B cell (primary cell): ENCODE measurements around the gene CBX7.

Experiments used
- EZH2 ChIP-seq: IDR thresholded peaks from 2 replicates; pipeline ENCODE4 v1.6.1; 2012; ENCODE audit warnings: borderline replicate concordance, low read depth, mild to moderate bottlenecking, moderate library complexity, low read length; ENCODE audit not compliant: insufficient read depth, poor library complexity, severe bottlenecking
- TF ChIP-seq, protein P1 (sequence below): fragments of 200-600 bp; IDR thresholded peaks from one replicate; pipeline ENCODE4 v1.8.0; 2022; ENCODE audit warnings: antibody characterized with exemption, mild to moderate bottlenecking

DNA sequence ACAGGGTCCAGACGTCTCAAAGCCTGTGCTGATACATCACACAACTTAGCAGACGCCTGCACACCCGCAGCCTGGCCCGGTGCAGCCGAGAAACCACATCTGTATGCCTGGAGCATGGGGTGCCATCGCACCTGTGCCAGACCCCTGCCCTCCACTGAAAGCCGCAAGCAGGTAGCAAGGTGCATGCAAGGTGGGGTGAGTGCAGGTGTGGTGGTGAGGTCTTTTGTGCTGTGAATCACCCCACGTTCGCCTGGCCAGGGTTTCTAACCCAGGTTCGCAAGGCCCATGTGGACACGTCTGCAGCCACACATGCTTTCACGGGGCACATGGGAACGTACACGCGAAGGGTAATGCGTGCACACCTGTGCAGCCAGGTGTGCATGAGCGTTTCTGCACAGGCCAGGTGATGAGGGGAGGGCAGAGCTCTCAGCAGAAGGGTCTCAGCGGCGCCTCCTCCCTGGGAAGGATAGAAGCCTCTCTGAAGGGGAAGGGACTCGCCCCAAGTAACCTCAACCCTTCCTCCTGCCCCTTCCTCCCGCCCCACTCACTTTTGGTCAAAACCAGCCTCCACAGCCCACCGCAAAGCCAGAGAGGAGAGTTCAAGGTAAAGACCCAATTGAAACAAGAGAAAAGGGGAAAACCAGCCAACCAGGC lies 19.5 kb downstream of the CBX7 start:
- TF ChIP-seq, protein P1, sequence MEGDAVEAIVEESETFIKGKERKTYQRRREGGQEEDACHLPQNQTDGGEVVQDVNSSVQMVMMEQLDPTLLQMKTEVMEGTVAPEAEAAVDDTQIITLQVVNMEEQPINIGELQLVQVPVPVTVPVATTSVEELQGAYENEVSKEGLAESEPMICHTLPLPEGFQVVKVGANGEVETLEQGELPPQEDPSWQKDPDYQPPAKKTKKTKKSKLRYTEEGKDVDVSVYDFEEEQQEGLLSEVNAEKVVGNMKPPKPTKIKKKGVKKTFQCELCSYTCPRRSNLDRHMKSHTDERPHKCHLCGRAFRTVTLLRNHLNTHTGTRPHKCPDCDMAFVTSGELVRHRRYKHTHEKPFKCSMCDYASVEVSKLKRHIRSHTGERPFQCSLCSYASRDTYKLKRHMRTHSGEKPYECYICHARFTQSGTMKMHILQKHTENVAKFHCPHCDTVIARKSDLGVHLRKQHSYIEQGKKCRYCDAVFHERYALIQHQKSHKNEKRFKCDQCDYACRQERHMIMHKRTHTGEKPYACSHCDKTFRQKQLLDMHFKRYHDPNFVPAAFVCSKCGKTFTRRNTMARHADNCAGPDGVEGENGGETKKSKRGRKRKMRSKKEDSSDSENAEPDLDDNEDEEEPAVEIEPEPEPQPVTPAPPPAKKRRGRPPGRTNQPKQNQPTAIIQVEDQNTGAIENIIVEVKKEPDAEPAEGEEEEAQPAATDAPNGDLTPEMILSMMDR = no peak
- TF ChIP-seq EZH2 = no peak
